K562 (cell line): ENCODE data around the gene CHST15.

ENCODE experiments used
- DPF2 ChIP-seq: fragments of 450-650 bp; IDR thresholded peaks from 2 replicates; pipeline ENCODE4 v1.6.1; 2016
- EZH2 ChIP-seq: IDR thresholded peaks from 2 replicates; pipeline ENCODE4 v1.6.1; 2012; ENCODE audit warnings: low read depth, mild to moderate bottlenecking, inconsistent platforms, low read length, borderline replicate concordance
- GABPA ChIP-seq: fragments of 200-800 bp; sonication (Bioruptor generic); conservative IDR thresholded peaks from 2 replicates; pipeline ENCODE4 v1.6.1; 2016; ENCODE audit warnings: low read depth, missing genetic modification characterization, missing compliant biosample characterization
- HDAC1 ChIP-seq, 2 experiments: fragments of 450-650 bp; IDR thresholded peaks; 2 replicates each; pipeline ENCODE4 v1.6.1; 2016 to 2017; ENCODE audit warnings: inconsistent platforms in 1 of 2, mild to moderate bottlenecking in 1 of 2, moderate library complexity in 1 of 2
- KHSRP ChIP-seq: fragments of 450-650 bp; IDR thresholded peaks from 2 replicates; pipeline ENCODE4 v1.6.1; 2017
- MXI1 ChIP-seq: IDR thresholded peaks from 2 replicates; pipeline ENCODE4 v1.6.1; 2011; ENCODE audit warnings: low read depth, mild to moderate bottlenecking, improper control_type of control experiment, low read length
- MYC ChIP-seq, 2 experiments: fragments of 250-450 bp in 1 of 2; sonication (Bioruptor Pico) in 1 of 2; IDR thresholded peaks; 2 replicates each; pipeline versions ENCODE4 v1.5.1 to v1.6.1; 2012 to 2021; ENCODE audit warnings: low read depth in 2 of 2, borderline replicate concordance in 1 of 2, improper control_type of control experiment in 1 of 2, low read length in 1 of 2, mild to moderate bottlenecking in 1 of 2, moderate library complexity in 1 of 2
- NCOA2 ChIP-seq, 2 experiments: fragments of 450-650 bp; IDR thresholded peaks; 2 replicates each; pipeline ENCODE4 v1.6.1; 2018; ENCODE audit warnings: mild to moderate bottlenecking in 2 of 2, moderate library complexity in 1 of 2; ENCODE audit not compliant: partially characterized antibody in 2 of 2
- NRF1 ChIP-seq, 2 experiments: fragments of 450-650 bp; IDR thresholded peaks in 1 of 2; conservative IDR thresholded peaks in 1 of 2; 2 replicates each; pipeline ENCODE4 v1.6.1; 2014; ENCODE audit warnings: mild to moderate bottlenecking in 2 of 2
- RAD21 ChIP-seq, 2 experiments: fragments of 250-450 bp in 1 of 2; fragments of 450-650 bp in 1 of 2; sonication (Bioruptor Pico) in 1 of 2; formaldehyde crosslinking in 1 of 2; IDR thresholded peaks in 1 of 2; conservative IDR thresholded peaks in 1 of 2; 2 replicates each; pipeline versions ENCODE4 v1.4.0 to v1.8.0; 2020 to 2022; ENCODE audit warnings: mild to moderate bottlenecking in 2 of 2, moderate library complexity in 1 of 2
- USF2 ChIP-seq: sonication (generic); formaldehyde crosslinking; IDR thresholded peaks from 2 replicates; pipeline ENCODE4 v1.5.0; 2020; ENCODE audit warnings: missing genetic modification reagents
- ZBTB33 ChIP-seq: sonication (generic); formaldehyde crosslinking; IDR thresholded peaks from 2 replicates; pipeline ENCODE4 v1.8.1; 2023; ENCODE audit warnings: mild to moderate bottlenecking, missing genetic modification reagents

GRCh38 chr10:124092860-124093773 is at the start of gene CHST15:
- TF ChIP-seq ZBTB33 (no peak), EZH2 (no peak), NRF1 (conservative IDR thresholded peaks at IDR 0.05 in 1 of 2, IDR thresholded peaks at IDR 0.05 in 1 of 2) (no peak), DPF2 (no peak), NCOA2 (IDR thresholded peaks at IDR 0.05; ENCODE audit: partially characterized antibody in 2 of 2) (no peak), USF2 (CRISPR knock-in tag) (no peak), RAD21 (CRISPR knock-in tag; conservative IDR thresholded peaks at IDR 0.05 in 1 of 2, IDR thresholded peaks at IDR 0.05 in 1 of 2) (no peak), KHSRP (no peak), MYC (IDR thresholded peaks at IDR 0.05; ENCODE audit: low read depth, low read length) (no peak), MYC (CRISPR knock-in tag; IDR thresholded peaks at IDR 0.05; ENCODE audit: borderline replicate concordance, low read depth) (no peak), MXI1 (no peak), HDAC1 (IDR thresholded peaks at IDR 0.05) (no peak), GABPA (tag) (no peak)
